GM23338 (cell line): ENCODE measurements around the gene MTHFD1L. TPM values are rescaled to one million over a fixed set of nuclear protein-coding genes. Genes with fewer than 3 reads are reported as not detected.

ENCODE experiments used
- ATAC-seq: fragments of 200-7000 bp; cut with Tn5 transposase; 3 replicates; pipeline ENCODE4 v1.9.1; 2020
- DNase-seq: peaks from one replicate; pipeline ENCODE4 v3.0.0-alpha.2; 2015; ENCODE audit warnings: low spot score
- H2AFZ ChIP-seq: fragments of 200-600 bp; sonication (generic); 2 replicates; pipeline ENCODE4 v1.8.0; 2016; ENCODE audit warnings: antibody characterized with exemption, mild to moderate bottlenecking, moderate library complexity
- H3F3A ChIP-seq: fragments of 200-600 bp; sonication (generic); replicated peaks from 2 replicates; pipeline ENCODE4 v1.8.0; 2017; ENCODE audit warnings: antibody characterized with exemption, mixed run types, low read depth
- H3K27ac ChIP-seq: fragments of 200-600 bp; sonication (generic); 2 replicates; pipeline ENCODE4 v1.6.1; 2016; ENCODE audit warnings: low read depth
- H3K27me3 ChIP-seq: fragments of 200-600 bp; sonication (generic); 2 replicates; pipeline ENCODE4 v1.8.0; 2016; ENCODE audit warnings: mild to moderate bottlenecking, mixed run types, moderate library complexity; ENCODE audit not compliant: insufficient read depth
- H3K36me3 ChIP-seq: fragments of 200-600 bp; sonication (generic); 2 replicates; pipeline ENCODE4 v1.8.0; 2016; ENCODE audit warnings: mild to moderate bottlenecking; ENCODE audit not compliant: insufficient read depth
- H3K4me1 ChIP-seq: fragments of 200-600 bp; sonication (generic); 2 replicates; pipeline ENCODE4 v1.8.0; 2016; ENCODE audit warnings: mild to moderate bottlenecking, moderate library complexity; ENCODE audit not compliant: insufficient read depth
- H3K4me2 ChIP-seq: fragments of 200-600 bp; sonication (generic); 2 replicates; pipeline ENCODE4 v1.7.1; 2017; ENCODE audit warnings: mixed run types
- H3K4me3 ChIP-seq: fragments of 200-600 bp; sonication (generic); 2 replicates; pipeline ENCODE4 v1.6.1; 2016; ENCODE audit warnings: mixed run types
- H3K79me2 ChIP-seq: fragments of 200-600 bp; sonication (generic); replicated peaks from 2 replicates; pipeline ENCODE4 v1.8.0; 2017; ENCODE audit warnings: mild to moderate bottlenecking; ENCODE audit not compliant: insufficient read depth
- H3K9me2 ChIP-seq: fragments of 200-600 bp; sonication (generic); 2 replicates; pipeline ENCODE4 v1.8.0; 2017; ENCODE audit not compliant: insufficient read depth
- H4K20me1 ChIP-seq: fragments of 200-600 bp; sonication (generic); replicated peaks from 2 replicates; pipeline ENCODE4 v1.8.0; 2017; ENCODE audit warnings: mild to moderate bottlenecking; ENCODE audit not compliant: insufficient read depth
- H3K27ac Mint-ChIP-seq: 2 replicates; pipeline ENCODE4 v1.8.0; 2020; ENCODE audit warnings: inconsistent platforms, mild to moderate bottlenecking, moderate library complexity, mixed read lengths
- H3K27me3 Mint-ChIP-seq: 3 replicates; pipeline ENCODE4 v1.8.0; 2022; ENCODE audit warnings: low read depth, mild to moderate bottlenecking, moderate library complexity, mixed read lengths, inconsistent platforms; ENCODE audit not compliant: insufficient read depth, poor library complexity
- H3K36me3 Mint-ChIP-seq: 3 replicates; pipeline ENCODE4 v1.8.0; 2021; ENCODE audit warnings: low read depth, mild to moderate bottlenecking, inconsistent platforms, moderate library complexity, mixed read lengths
- H3K4me1 Mint-ChIP-seq: 3 replicates; pipeline ENCODE4 v1.8.0; 2020; ENCODE audit warnings: mild to moderate bottlenecking, inconsistent platforms, mixed read lengths
- H3K4me3 Mint-ChIP-seq: 3 replicates; pipeline ENCODE4 v1.8.0; 2021; ENCODE audit warnings: moderate library complexity, mild to moderate bottlenecking, inconsistent platforms, mixed read lengths
- H3K9me3 Mint-ChIP-seq: 3 replicates; pipeline ENCODE4 v1.8.0; 2020; ENCODE audit warnings: moderate library complexity, mild to moderate bottlenecking, inconsistent platforms, mixed read lengths
- CREB1 ChIP-seq: fragments of 250-450 bp; sonication (Bioruptor Pico); IDR thresholded peaks from 2 replicates; pipeline ENCODE4 v1.5.0; 2020; ENCODE audit warnings: low read depth, mild to moderate bottlenecking, moderate library complexity
- EZH2 ChIP-seq: fragments of 200-600 bp; sonication (generic); IDR thresholded peaks from one replicate; pipeline ENCODE4 v1.8.0; 2017; ENCODE audit warnings: antibody characterized with exemption, mild to moderate bottlenecking, low read depth; ENCODE audit not compliant: unreplicated experiment
- EZH2phosphoT487 ChIP-seq: fragments of 200-600 bp; sonication (generic); IDR thresholded peaks from one replicate; pipeline ENCODE4 v1.8.1; 2018; ENCODE audit warnings: antibody characterized with exemption; ENCODE audit not compliant: unreplicated experiment
- JUNB ChIP-seq: IDR thresholded peaks from one replicate; pipeline ENCODE4 v1.6.1; 2016; ENCODE audit warnings: antibody characterized with exemption; ENCODE audit not compliant: unreplicated experiment
- POLR2AphosphoS5 ChIP-seq: IDR thresholded peaks from 2 replicates; pipeline ENCODE4 v1.6.1; 2016; ENCODE audit warnings: antibody characterized with exemption, low read depth
- STAT1 ChIP-seq: IDR thresholded peaks from one replicate; pipeline ENCODE4 v1.6.1; 2016; ENCODE audit warnings: antibody characterized with exemption; ENCODE audit not compliant: unreplicated experiment
- ZNF114 ChIP-seq: fragments of 250-450 bp; sonication (Bioruptor Pico); IDR thresholded peaks from 2 replicates; pipeline ENCODE4 v1.5.0; 2020; ENCODE audit warnings: mild to moderate bottlenecking, moderate library complexity
- polyA plus RNA-seq: library from polyadenylated mRNA; unstranded; fragments of >200 nt; fragmentation: Nextera tagmentation; extraction: Ambion mirVana; gene quantifications from 2 replicates; pipeline ENCODE4 v1.2.1, GENCODE V29; 2016
- total RNA-seq: library from RNA; depleted of rRNA; stranded (reverse); fragments of >200 nt; shearing (Covaris generic); gene quantifications from 2 replicates; pipeline ENCODE4 v1.2.3, GENCODE V29; 2014
- TF ChIP-seq, protein P1 (sequence below): IDR thresholded peaks from one replicate; pipeline ENCODE4 v1.6.1; 2018; ENCODE audit warnings: antibody characterized with exemption; ENCODE audit not compliant: unreplicated experiment
- TF ChIP-seq, protein P2 (sequence below), 2 experiments: fragments of 200-600 bp in 1 of 2; sonication (generic) in 1 of 2; conservative IDR thresholded peaks; 2 replicates each; pipeline versions ENCODE4 v1.5.1 to v1.6.1; 2016 to 2017; ENCODE audit warnings: antibody characterized with exemption in 2 of 2, low read depth in 2 of 2, mild to moderate bottlenecking in 2 of 2, moderate library complexity in 1 of 2
- TF ChIP-seq, protein P3 (sequence below): IDR thresholded peaks from 2 replicates; pipeline ENCODE4 v1.6.1; 2016; ENCODE audit warnings: antibody characterized with exemption

The MTHFD1L gene
- total and polyA plus RNA-seq, 2 experiments from 2014 or later = 53.2 to 66.8 TPM

DNA sequence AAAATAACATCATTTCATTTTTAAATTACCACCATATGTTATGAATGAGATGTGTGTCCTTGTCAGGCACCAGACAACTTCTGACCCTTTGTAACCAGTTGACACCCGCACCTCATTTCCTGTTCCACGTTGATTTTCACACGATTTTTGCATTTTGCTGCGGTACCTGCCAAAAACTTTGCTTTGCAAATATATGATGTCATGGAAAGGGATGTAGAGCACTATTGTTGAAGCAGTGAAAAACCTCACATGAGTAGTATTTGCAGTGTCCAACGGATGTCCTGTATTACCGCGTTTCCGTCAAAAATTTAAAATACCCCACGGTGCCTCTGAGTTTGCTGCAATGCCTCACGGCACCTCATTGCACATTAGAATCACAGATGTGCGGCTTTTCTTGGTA, 115.6 kb downstream of the MTHFD1L start (continued):
- TF ChIP-seq, protein P1, sequence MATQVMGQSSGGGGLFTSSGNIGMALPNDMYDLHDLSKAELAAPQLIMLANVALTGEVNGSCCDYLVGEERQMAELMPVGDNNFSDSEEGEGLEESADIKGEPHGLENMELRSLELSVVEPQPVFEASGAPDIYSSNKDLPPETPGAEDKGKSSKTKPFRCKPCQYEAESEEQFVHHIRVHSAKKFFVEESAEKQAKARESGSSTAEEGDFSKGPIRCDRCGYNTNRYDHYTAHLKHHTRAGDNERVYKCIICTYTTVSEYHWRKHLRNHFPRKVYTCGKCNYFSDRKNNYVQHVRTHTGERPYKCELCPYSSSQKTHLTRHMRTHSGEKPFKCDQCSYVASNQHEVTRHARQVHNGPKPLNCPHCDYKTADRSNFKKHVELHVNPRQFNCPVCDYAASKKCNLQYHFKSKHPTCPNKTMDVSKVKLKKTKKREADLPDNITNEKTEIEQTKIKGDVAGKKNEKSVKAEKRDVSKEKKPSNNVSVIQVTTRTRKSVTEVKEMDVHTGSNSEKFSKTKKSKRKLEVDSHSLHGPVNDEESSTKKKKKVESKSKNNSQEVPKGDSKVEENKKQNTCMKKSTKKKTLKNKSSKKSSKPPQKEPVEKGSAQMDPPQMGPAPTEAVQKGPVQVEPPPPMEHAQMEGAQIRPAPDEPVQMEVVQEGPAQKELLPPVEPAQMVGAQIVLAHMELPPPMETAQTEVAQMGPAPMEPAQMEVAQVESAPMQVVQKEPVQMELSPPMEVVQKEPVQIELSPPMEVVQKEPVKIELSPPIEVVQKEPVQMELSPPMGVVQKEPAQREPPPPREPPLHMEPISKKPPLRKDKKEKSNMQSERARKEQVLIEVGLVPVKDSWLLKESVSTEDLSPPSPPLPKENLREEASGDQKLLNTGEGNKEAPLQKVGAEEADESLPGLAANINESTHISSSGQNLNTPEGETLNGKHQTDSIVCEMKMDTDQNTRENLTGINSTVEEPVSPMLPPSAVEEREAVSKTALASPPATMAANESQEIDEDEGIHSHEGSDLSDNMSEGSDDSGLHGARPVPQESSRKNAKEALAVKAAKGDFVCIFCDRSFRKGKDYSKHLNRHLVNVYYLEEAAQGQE = no peak
- TF ChIP-seq ZNF114 (no peak), STAT1 (no peak)
- TF ChIP-seq, protein P2, sequence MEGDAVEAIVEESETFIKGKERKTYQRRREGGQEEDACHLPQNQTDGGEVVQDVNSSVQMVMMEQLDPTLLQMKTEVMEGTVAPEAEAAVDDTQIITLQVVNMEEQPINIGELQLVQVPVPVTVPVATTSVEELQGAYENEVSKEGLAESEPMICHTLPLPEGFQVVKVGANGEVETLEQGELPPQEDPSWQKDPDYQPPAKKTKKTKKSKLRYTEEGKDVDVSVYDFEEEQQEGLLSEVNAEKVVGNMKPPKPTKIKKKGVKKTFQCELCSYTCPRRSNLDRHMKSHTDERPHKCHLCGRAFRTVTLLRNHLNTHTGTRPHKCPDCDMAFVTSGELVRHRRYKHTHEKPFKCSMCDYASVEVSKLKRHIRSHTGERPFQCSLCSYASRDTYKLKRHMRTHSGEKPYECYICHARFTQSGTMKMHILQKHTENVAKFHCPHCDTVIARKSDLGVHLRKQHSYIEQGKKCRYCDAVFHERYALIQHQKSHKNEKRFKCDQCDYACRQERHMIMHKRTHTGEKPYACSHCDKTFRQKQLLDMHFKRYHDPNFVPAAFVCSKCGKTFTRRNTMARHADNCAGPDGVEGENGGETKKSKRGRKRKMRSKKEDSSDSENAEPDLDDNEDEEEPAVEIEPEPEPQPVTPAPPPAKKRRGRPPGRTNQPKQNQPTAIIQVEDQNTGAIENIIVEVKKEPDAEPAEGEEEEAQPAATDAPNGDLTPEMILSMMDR (conservative IDR thresholded peaks at IDR 0.05; ENCODE audit: low read depth in 2 of 2) = no peak

DNA sequence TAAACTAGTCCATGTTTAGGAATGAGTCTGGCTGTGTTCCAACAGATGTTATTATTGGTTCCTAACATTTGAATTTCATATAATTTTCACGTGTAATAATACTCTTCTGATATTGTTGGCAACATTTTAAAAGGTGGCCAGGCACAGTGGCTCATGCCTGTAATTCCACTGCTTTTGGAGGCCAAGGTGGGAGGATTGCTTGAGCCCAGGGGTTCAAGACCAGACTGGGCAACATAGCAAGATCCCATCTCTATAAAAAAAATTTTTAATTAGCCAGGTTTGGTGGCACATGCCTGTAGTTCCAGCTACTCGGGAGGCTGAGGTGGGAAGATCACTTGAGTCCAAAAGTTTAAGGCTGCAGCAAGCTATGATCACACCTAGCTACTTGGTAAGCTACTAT, 116.2 kb downstream of the MTHFD1L start:
- Histone ChIP-seq H4K20me1 (no peaks in the 10 kb centered on the region), H2AFZ (no peak overlapping the region), H3K36me3 (peaks cover 4% of the 10 kb centered on the region; the same call in 1 of the 2 replicates), H3K4me2 (no peak overlapping the region), H3K9me2 (no peaks in the 10 kb centered on the region), H3K27me3 (no peaks in the 10 kb centered on the region), H3K4me1 (0 out of 2 replicates have a peak, but pooled peaks cover 6% of the 10 kb centered on the region), H3F3A (no peaks in the 10 kb centered on the region), H3K4me3 (no peak overlapping the region), H3K79me2 (no peaks in the 10 kb centered on the region; the same call in 1 of the 2 replicates), H3K27ac (no peak overlapping the region)
- Mint-ChIP-seq H3K9me3 (no peaks in the 10 kb centered on the region), H3K4me3 (no peak overlapping the region), H3K36me3 (peaks cover 24% of the 10 kb centered on the region; the same call in 2 of the 3 replicates), H3K27me3 (peaks cover 7% of the 10 kb centered on the region), H3K4me1 (peaks cover 7% of the 10 kb centered on the region; the same call in 2 of the 3 replicates), H3K27ac (no peak overlapping the region)
- no peak for DNase-seq
- ATAC-seq = no peak
- TF ChIP-seq ZNF114 (no peak), STAT1 (no peak), POLR2AphosphoS5 (no peak), EZH2 (no peak), JUNB (no peak), EZH2phosphoT487 (no peak), CREB1 (no peak)
- TF ChIP-seq, protein P3, sequence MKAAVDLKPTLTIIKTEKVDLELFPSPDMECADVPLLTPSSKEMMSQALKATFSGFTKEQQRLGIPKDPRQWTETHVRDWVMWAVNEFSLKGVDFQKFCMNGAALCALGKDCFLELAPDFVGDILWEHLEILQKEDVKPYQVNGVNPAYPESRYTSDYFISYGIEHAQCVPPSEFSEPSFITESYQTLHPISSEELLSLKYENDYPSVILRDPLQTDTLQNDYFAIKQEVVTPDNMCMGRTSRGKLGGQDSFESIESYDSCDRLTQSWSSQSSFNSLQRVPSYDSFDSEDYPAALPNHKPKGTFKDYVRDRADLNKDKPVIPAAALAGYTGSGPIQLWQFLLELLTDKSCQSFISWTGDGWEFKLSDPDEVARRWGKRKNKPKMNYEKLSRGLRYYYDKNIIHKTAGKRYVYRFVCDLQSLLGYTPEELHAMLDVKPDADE = no peak
- TF ChIP-seq, protein P1 = no peak
